Mesothelial cell of epicardium (in vitro differentiated cells): Measurements from ENCODE around the gene PATE1. TPM values are rescaled to one million over a fixed set of nuclear protein-coding genes. Genes with fewer than 3 reads are reported as not detected.
"Not testable (repeated sequence)": the region's sequence is repeated elsewhere in the genome, so short reads cannot be mapped to it uniquely, and the experiment has no call there.

Experiments
- DNase-seq, 2 experiments: peaks; one replicate each; pipeline ENCODE4 v3.0.0; 2021; ENCODE audit warnings: low spot score in 2 of 2; ENCODE audit not compliant: unreplicated experiment in 2 of 2
- H3K27ac Mint-ChIP-seq: 2 replicates; pipeline ENCODE4 v1.8.0; 2021; ENCODE audit warnings: mixed read lengths
- H3K27me3 Mint-ChIP-seq: 2 replicates; pipeline ENCODE4 v1.8.0; 2021; ENCODE audit warnings: low read depth, mixed read lengths
- H3K36me3 Mint-ChIP-seq: 2 replicates; pipeline ENCODE4 v1.8.0; 2021; ENCODE audit warnings: mixed read lengths
- H3K4me1 Mint-ChIP-seq: 2 replicates; pipeline ENCODE4 v1.8.0; 2021; ENCODE audit warnings: mixed read lengths
- H3K4me3 Mint-ChIP-seq: 2 replicates; pipeline ENCODE4 v1.8.0; 2021; ENCODE audit warnings: mild to moderate bottlenecking, moderate library complexity, mixed read lengths
- H3K9me3 Mint-ChIP-seq: 2 replicates; pipeline ENCODE4 v1.8.0; 2021; ENCODE audit warnings: mixed read lengths
- CTCF ChIP-seq: fragments of 200-600 bp; sonication (generic); IDR thresholded peaks from one replicate; pipeline ENCODE4 v1.5.0; 2021; ENCODE audit warnings: antibody characterized with exemption; ENCODE audit not compliant: unreplicated experiment
- total RNA-seq: library from RNA; stranded (reverse); gene quantifications from 3 replicates; pipeline ENCODE4 v1.2.1, GENCODE V29; 2021

Gene PATE1
- total RNA-seq = not detected in 3 replicates

- H3K4me3 Mint-ChIP-seq = no peak within 1 kb of the TSS
- peaks cover 23% of the 10 kb centered on the region for H3K27me3 Mint-ChIP-seq
- no peaks in the 10 kb centered on the region for H3K36me3 Mint-ChIP-seq
- TF ChIP-seq CTCF = no peak
- H3K27ac Mint-ChIP-seq = no peak within 1 kb of the TSS
- DNase-seq = no peak
- no peaks in the 10 kb centered on the region for H3K9me3 Mint-ChIP-seq
- no peaks in the 10 kb centered on the region for H3K4me1 Mint-ChIP-seq
These were observed at the start of gene PATE1 for GRCh38 chr11:125745979-125746378. Gene PATE1 (plus strand): TSS chr11:125746279. CDS start chr11:125746305, 26 bp downstream.

- Mint-ChIP-seq H3K27ac (no peak overlapping the region), H3K36me3 (no peaks in the 10 kb centered on the region), H3K9me3 (no peaks in the 10 kb centered on the region), H3K4me1 (no peaks in the 10 kb centered on the region), H3K4me3 (no peak overlapping the region), H3K27me3 (peaks cover 8% of the 10 kb centered on the region)
- no peak for TF ChIP-seq CTCF
- no peak for DNase-seq
These were observed 45.0 kb upstream of the PATE1 start for GRCh38 chr11:125701018-125701610.

GRCh38 chr11:125701858-125702621 lies 44.0 kb upstream of the PATE1 start:
- Mint-ChIP-seq H3K4me3 (no peak overlapping the region), H3K36me3 (no peaks in the 10 kb centered on the region), H3K4me1 (no peaks in the 10 kb centered on the region), H3K27me3 (peaks cover 16% of the 10 kb centered on the region), H3K27ac (no peak overlapping the region), H3K9me3 (no peaks in the 10 kb centered on the region)
- DNase-seq = no peak
- no peak for TF ChIP-seq CTCF

GRCh38 chr11:125704686-125705085 lies 41.4 kb upstream of the PATE1 start:
- H3K4me3 Mint-ChIP-seq, H3K4me1 Mint-ChIP-seq, H3K27ac Mint-ChIP-seq, H3K9me3 Mint-ChIP-seq, H3K36me3 Mint-ChIP-seq, DNase-seq: not testable (repeated sequence)
- H3K27me3 Mint-ChIP-seq = peaks cover 30% of the 10 kb centered on the region

GRCh38 chr11:125720781-125721180 lies 25.3 kb upstream of the PATE1 start:
- no peak overlapping the region for H3K4me3 Mint-ChIP-seq
- H3K36me3 Mint-ChIP-seq = no peaks in the 10 kb centered on the region
- DNase-seq = no peak
- no peak for TF ChIP-seq CTCF
- H3K27me3 Mint-ChIP-seq = peaks cover 40% of the 10 kb centered on the region
- no peaks in the 10 kb centered on the region for H3K4me1 Mint-ChIP-seq
- H3K27ac Mint-ChIP-seq = no peak overlapping the region
- H3K9me3 Mint-ChIP-seq = peaks cover 10% of the 10 kb centered on the region

GRCh38 chr11:125724125-125724524 lies 22.0 kb upstream of the PATE1 start:
- H3K27ac Mint-ChIP-seq = no peak overlapping the region
- H3K27me3 Mint-ChIP-seq = peaks cover 42% of the 10 kb centered on the region
- H3K36me3 Mint-ChIP-seq = no peaks in the 10 kb centered on the region

More at GRCh38 chr11:125724125-125724524, 22.0 kb upstream of the PATE1 start:
- Mint-ChIP-seq H3K9me3 (no peaks in the 10 kb centered on the region), H3K4me1 (no peaks in the 10 kb centered on the region), H3K4me3 (no peak overlapping the region)
- TF ChIP-seq CTCF = no peak
- no peak for DNase-seq
